Measurements from ENCODE around the gene CYYR1. TPM values are rescaled to one million over a fixed set of nuclear protein-coding genes. Genes with fewer than 3 reads are reported as not detected.

CYYR1 gene
- total RNA-seq, 4 donors from 2014 or later: 8.9 to 28.4 (median 13.3) TPM

GRCh38 chr21:26539566-26539965, 33.5 kb downstream of the CYYR1 start:
- 94 to 100% methylated on average over 2 of the region's 2 CpGs for WGBS, 2 donors (ENCODE audit: low coverage in 1 of 2)
- Histone ChIP-seq H3K27me3 (no peaks in the 10 kb centered on the region), H3K9me3 (no peaks in the 10 kb centered on the region), H3K4me3 (no peak overlapping the region), H3K36me3 (no peaks in the 10 kb centered on the region), H3K27ac (no peak overlapping the region), H3K4me1 (no peaks in the 10 kb centered on the region)
- ATAC-seq: no peak
- no peak for TF ChIP-seq POLR2A (IDR thresholded peaks at IDR 0.05)
- TF ChIP-seq POLR2AphosphoS5 (IDR thresholded peaks at IDR 0.05): no peak
- no peak for TF ChIP-seq CTCF (IDR thresholded peaks at IDR 0.05)
- no peak for TF ChIP-seq EP300 (IDR thresholded peaks at IDR 0.05)

GRCh38 chr21:26534517-26534916, 38.6 kb downstream of the CYYR1 start:
- 64 to 89% methylated on average over 4 of the region's 4 CpGs for WGBS, 2 donors (ENCODE audit: low coverage in 1 of 2)
- H3K36me3 ChIP-seq: no peaks in the 10 kb centered on the region
- TF ChIP-seq EP300 (IDR thresholded peaks at IDR 0.05) (no peak), POLR2AphosphoS5 (IDR thresholded peaks at IDR 0.05) (no peak), CTCF (IDR thresholded peaks at IDR 0.05) (no peak), POLR2A (IDR thresholded peaks at IDR 0.05) (no peak)
- no peaks in the 10 kb centered on the region for H3K27me3 ChIP-seq
- H3K4me1 ChIP-seq: no peaks in the 10 kb centered on the region
- no peak overlapping the region for H3K27ac ChIP-seq
- H3K9me3 ChIP-seq: no peaks in the 10 kb centered on the region
- ATAC-seq: no peak
- no peak overlapping the region for H3K4me3 ChIP-seq

DNA sequence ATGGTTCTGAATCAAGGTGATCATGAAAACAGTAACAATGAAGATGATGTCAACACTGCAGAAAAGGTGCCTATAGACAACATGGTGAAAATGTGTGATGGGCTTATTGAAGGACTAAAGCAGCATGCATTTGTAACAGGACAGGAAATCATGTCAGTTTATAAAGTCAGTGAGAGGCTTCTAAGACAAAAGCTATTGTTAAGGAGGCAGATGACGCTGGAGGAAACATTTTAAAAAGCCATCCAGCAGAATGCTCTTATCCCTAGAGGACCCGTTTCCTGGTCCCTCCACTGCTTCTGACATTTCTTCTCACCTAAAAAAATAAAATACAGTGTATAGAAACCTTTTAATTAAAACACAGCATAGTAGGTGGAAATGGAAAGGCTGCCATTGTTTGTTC, 40.9 kb downstream of the CYYR1 start:
- no peak for ATAC-seq
- Histone ChIP-seq H3K36me3 (no peaks in the 10 kb centered on the region), H3K27ac (no peak overlapping the region), H3K4me1 (no peaks in the 10 kb centered on the region), H3K4me3 (no peak overlapping the region), H3K9me3 (no peaks in the 10 kb centered on the region), H3K27me3 (no peaks in the 10 kb centered on the region)
- no peak for TF ChIP-seq POLR2A (IDR thresholded peaks at IDR 0.05)
- TF ChIP-seq CTCF (IDR thresholded peaks at IDR 0.05): no peak
- WGBS, 2 donors (ENCODE audit: low coverage in 1 of 2): 30 to 36% methylated on average over 2 of the region's 2 CpGs

- no peaks in the 10 kb centered on the region for H3K4me1 ChIP-seq
- H3K9me3 ChIP-seq: no peaks in the 10 kb centered on the region
- no peak overlapping the region for H3K4me3 ChIP-seq
- H3K27me3 ChIP-seq: no peaks in the 10 kb centered on the region
- ATAC-seq: no peak
- H3K36me3 ChIP-seq: no peaks in the 10 kb centered on the region
- 85 to 100% methylated on average over 1 of the region's 1 CpG for WGBS, 2 donors (ENCODE audit: low coverage in 1 of 2)
- TF ChIP-seq POLR2AphosphoS5 (IDR thresholded peaks at IDR 0.05): no peak
- TF ChIP-seq EP300 (IDR thresholded peaks at IDR 0.05): no peak
- no peak for TF ChIP-seq CTCF (IDR thresholded peaks at IDR 0.05)
- no peak for TF ChIP-seq POLR2A (IDR thresholded peaks at IDR 0.05)
- H3K27ac ChIP-seq: no peak overlapping the region
Measured at GRCh38 chr21:26529526-26529925, 43.6 kb downstream of the CYYR1 start.

GRCh38 chr21:26528882-26529281, 44.2 kb downstream of the CYYR1 start:
- H3K4me1 ChIP-seq: no peaks in the 10 kb centered on the region

More at GRCh38 chr21:26528882-26529281, 44.2 kb downstream of the CYYR1 start:
- TF ChIP-seq POLR2A (IDR thresholded peaks at IDR 0.05) (no peak), CTCF (IDR thresholded peaks at IDR 0.05) (no peak), EP300 (IDR thresholded peaks at IDR 0.05) (no peak), POLR2AphosphoS5 (IDR thresholded peaks at IDR 0.05) (no peak)
- Histone ChIP-seq H3K9me3 (no peaks in the 10 kb centered on the region), H3K36me3 (no peaks in the 10 kb centered on the region), H3K4me3 (no peak overlapping the region), H3K27ac (no peak overlapping the region), H3K27me3 (no peaks in the 10 kb centered on the region)
- ATAC-seq: no peak

Measured in gastroesophageal sphincter (tissue), 4 donors.